ENCODE data around the gene CREB3L4. TPM values are rescaled to one million over a fixed set of nuclear protein-coding genes. Genes with fewer than 3 reads are reported as not detected.

CREB3L4 gene
- total and polyA plus RNA-seq, 11 donors, result 2.5 to 7.2 (median 4.7) TPM

GRCh38 chr1:153938996-153939395 is 28.7 kb upstream of the CREB3L4 start:
- no peak for TF ChIP-seq CTCF (IDR thresholded peaks at IDR 0.05)
- TF ChIP-seq POLR2A (IDR thresholded peaks at IDR 0.05), result no peak
- Histone ChIP-seq H3K27me3 (no peaks in the 10 kb centered on the region), H3K4me1 (peaks cover 0 to 18% (median 12%) of the 10 kb centered on the region in 12 donors), H3K27ac (no peak overlapping the region), H3K36me3 (peaks cover 0 to 98% (median 86%) of the 10 kb centered on the region in 9 donors), H3K4me3 (no peak overlapping the region), H3K9me3 (no peaks in the 10 kb centered on the region)
- ATAC-seq, result no peak
- no peak for DNase-seq
- intact Hi-C loops (cut with DNase I), result no loop called here
- whole genome bisulfite sequencing, 4 donors, result 89 to 96% (median 93%) methylated on average over 3 of the region's 3 CpGs

GRCh38 chr1:153939476-153939875 is 28.2 kb upstream of the CREB3L4 start:
- H3K27me3 ChIP-seq, result no peaks in the 10 kb centered on the region
- no peak for ATAC-seq
- intact Hi-C loops (cut with DNase I), result no loop called here
- TF ChIP-seq POLR2A (IDR thresholded peaks at IDR 0.05) (no peak), CTCF (IDR thresholded peaks at IDR 0.05) (no peak)
- no peak for DNase-seq
- no peak overlapping the region for H3K27ac ChIP-seq
- H3K9me3 ChIP-seq, result no peaks in the 10 kb centered on the region
- H3K4me3 ChIP-seq, result no peak overlapping the region
- H3K4me1 ChIP-seq, result peaks cover 0 to 23% (median 15%) of the 10 kb centered on the region in 12 donors
- H3K36me3 ChIP-seq, result peaks cover 0 to 95% (median 82%) of the 10 kb centered on the region in 9 donors
- WGBS, 4 donors, result 90 to 96% (median 93%) methylated on average over 12 of the region's 12 CpGs

- no peak for DNase-seq
- no peak overlapping the region for H3K4me3 ChIP-seq
- 86 to 92% (median 91%) methylated on average over 8 of the region's 8 CpGs for WGBS, 4 donors
- intact Hi-C loops (cut with DNase I), result loop anchor here in 4 of 10 donors (10.0 kb wide), 1 partner anchor 146 kb away; no protein-coding TSS in a partner anchor
- peaks cover 0 to 82% (median 69%) of the 10 kb centered on the region in 9 donors for H3K36me3 ChIP-seq
- no peak for TF ChIP-seq POLR2A (IDR thresholded peaks at IDR 0.05)
- no peak for TF ChIP-seq CTCF (IDR thresholded peaks at IDR 0.05)
- no peaks in the 10 kb centered on the region for H3K27me3 ChIP-seq
- no peak overlapping the region for H3K27ac ChIP-seq
- H3K4me1 ChIP-seq, result peaks cover 0 to 35% (median 22%) of the 10 kb centered on the region in 12 donors
- ATAC-seq, result no peak
- H3K9me3 ChIP-seq, result no peaks in the 10 kb centered on the region
Observed at GRCh38 chr1:153940756-153941155, 26.9 kb upstream of the CREB3L4 start.

- peaks cover 0 to 41% (median 28%) of the 10 kb centered on the region in 12 donors for H3K4me1 ChIP-seq
- peak overlapping the region in 3 of 12 donors; percentile 48 to 100 (median 99) for H3K27ac ChIP-seq
- no peak for TF ChIP-seq POLR2A (IDR thresholded peaks at IDR 0.05)
- no peak for TF ChIP-seq CTCF (IDR thresholded peaks at IDR 0.05)
- intact Hi-C loops (cut with DNase I), result loop anchor here in 4 of 10 donors (2.0 to 10.0 kb wide), 2 partner anchors 15 to 147 kb away; no protein-coding TSS in a partner anchor
- no peak for DNase-seq
- peaks cover 0 to 69% (median 56%) of the 10 kb centered on the region in 9 donors for H3K36me3 ChIP-seq
- ATAC-seq, result no peak
- no peaks in the 10 kb centered on the region for H3K9me3 ChIP-seq
- 92 to 95% (median 94%) methylated on average over 31 to 34 of the region's 34 CpGs for WGBS, 4 donors
- no peak overlapping the region for H3K4me3 ChIP-seq
- no peaks in the 10 kb centered on the region for H3K27me3 ChIP-seq
Observed at GRCh38 chr1:153941826-153942725, 25.6 kb upstream of the CREB3L4 start.
